T-helper 2 cell treated with Interferon-gamma antibody and Interleukin-4, amounts not matched to agents 5 μg/mL and 100 μg/mL, for 36 hours (primary cell): ENCODE data around the gene GARIN5A.
"Not testable (repeated sequence)": the region's sequence is repeated elsewhere in the genome, so short reads cannot be mapped to it uniquely, and the experiment has no call there.

Experiments used
- DNase-seq: peaks from one replicate; pipeline ENCODE4 v3.0.0; 2021; ENCODE audit warnings: low spot score
- H3K27ac Mint-ChIP-seq: one replicate; pipeline ENCODE4 v1.8.0; 2021; ENCODE audit warnings: mild to moderate bottlenecking, mixed read lengths
- H3K27me3 Mint-ChIP-seq: one replicate; pipeline ENCODE4 v1.8.0; 2021; ENCODE audit warnings: low read depth, mixed read lengths
- H3K36me3 Mint-ChIP-seq: one replicate; pipeline ENCODE4 v1.8.0; 2021; ENCODE audit warnings: low read depth, mixed read lengths
- H3K4me1 Mint-ChIP-seq: one replicate; pipeline ENCODE4 v1.8.0; 2021; ENCODE audit warnings: low read depth, mixed read lengths
- H3K4me3 Mint-ChIP-seq: one replicate; pipeline ENCODE4 v1.8.0; 2022; ENCODE audit warnings: mild to moderate bottlenecking, moderate library complexity, mixed read lengths
- H3K9me3 Mint-ChIP-seq: one replicate; pipeline ENCODE4 v1.8.0; 2021; ENCODE audit warnings: mixed read lengths

Gene GARIN5A

DNA sequence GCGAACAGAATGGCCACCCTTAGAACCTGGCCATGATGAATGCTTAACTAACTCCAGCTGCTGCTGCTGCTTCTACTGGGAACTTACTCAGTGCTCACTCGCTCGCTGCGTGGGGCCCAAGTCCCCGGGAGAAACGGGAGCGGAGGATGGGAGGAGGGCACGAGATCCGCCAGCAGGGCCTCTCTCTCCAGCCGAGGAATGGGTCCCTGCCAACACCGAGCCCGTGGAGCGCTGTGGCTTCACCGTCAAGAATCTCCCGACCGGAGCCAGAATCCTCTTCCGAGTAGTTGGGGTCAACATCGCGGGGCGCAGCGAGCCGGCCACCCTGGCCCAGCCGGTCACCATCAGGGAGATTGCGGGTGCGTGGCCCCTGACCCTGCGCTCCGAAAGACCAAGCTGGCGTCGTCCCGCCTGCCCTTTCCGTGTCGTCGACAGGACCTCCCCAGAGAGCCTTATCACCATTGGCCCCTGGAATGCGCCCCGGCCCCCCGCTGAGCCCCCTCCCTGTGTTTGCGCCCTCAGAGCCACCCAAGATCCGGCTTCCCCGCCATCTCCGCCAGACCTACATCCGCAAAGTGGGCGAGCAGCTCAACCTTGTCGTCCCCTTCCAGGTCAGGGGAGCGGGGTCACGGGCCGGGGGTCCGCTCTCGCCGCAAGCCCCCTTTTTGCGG is 18.1 kb downstream of the GARIN5A start:
- no peaks in the 10 kb centered on the region for H3K36me3 Mint-ChIP-seq
- no peak for DNase-seq
- no peaks in the 10 kb centered on the region for H3K27me3 Mint-ChIP-seq
- no peak overlapping the region for H3K4me3 Mint-ChIP-seq
- H3K9me3 Mint-ChIP-seq, result no peaks in the 10 kb centered on the region
- no peak overlapping the region for H3K27ac Mint-ChIP-seq
- H3K4me1 Mint-ChIP-seq, result peaks cover 16% of the 10 kb centered on the region

DNA sequence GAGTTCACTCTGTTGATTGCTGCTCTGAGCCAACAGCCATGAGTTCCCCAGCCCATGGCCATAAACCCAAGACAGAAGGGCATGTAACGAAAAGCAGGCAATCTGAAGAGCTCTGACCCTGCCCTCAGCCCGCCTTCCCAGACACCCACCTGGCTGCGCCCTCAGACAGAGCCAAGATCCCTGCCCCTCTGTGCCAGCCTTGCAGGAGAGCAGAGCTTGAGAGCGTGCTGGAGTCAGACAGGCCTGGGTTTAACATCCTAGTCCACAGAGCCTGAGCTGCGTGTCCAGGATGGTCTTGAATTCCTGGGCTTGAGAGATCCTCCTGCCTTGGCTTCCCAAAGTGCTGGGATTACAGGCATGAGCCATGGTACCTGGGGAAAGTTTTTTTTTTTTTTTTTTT is 19.3 kb downstream of the GARIN5A start:
- DNase-seq, result no peak
- Mint-ChIP-seq H3K4me1 (peaks cover 13% of the 10 kb centered on the region), H3K36me3 (no peaks in the 10 kb centered on the region), H3K9me3 (no peaks in the 10 kb centered on the region), H3K27ac (no peak overlapping the region), H3K4me3 (no peak overlapping the region), H3K27me3 (no peaks in the 10 kb centered on the region)

DNA sequence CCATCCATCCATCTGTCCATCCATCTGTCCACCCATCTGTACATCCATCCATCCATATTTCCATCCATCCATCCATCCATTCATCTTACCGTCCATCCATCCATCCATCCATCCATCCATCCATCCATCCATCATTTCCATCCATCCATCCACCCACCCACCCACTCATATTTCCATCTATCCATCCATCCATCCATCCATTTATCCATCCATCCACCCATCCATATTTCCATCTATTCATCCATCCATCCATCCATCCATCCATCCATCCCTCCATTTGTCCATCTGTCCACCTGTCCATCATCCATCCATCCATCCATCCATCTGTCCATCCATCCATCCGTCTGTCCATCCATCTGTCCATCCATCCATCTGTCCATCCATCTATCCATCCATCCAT is 20.7 kb downstream of the GARIN5A start:
- Mint-ChIP-seq H3K27ac (no peak overlapping the region), H3K36me3 (no peaks in the 10 kb centered on the region)

DNA sequence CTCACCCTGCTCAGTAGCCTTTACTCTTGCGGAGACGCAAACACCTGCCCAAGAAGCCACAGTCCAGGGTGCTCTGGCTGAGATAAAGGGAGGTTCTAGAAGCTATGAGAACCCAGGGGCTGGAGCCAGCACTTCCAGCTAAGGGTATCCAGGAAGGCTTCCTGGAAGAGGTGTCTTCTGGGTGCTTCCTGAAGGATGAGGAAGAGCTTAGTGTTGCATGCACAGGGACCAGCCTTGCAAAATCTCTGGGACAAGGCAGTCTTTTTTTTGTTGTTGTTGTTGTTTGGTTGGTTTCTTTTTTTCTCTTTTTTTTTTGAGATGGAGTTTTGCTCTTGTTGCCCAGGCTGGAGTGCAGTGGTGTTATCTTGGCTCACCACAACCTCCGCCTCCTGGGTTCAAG is 23.4 kb downstream of the GARIN5A start:
- DNase-seq, result no peak
- H3K27me3 Mint-ChIP-seq, result no peaks in the 10 kb centered on the region
- H3K4me3 Mint-ChIP-seq, result no peak overlapping the region
- H3K27ac Mint-ChIP-seq, result no peak overlapping the region
- no peaks in the 10 kb centered on the region for H3K9me3 Mint-ChIP-seq
- no peaks in the 10 kb centered on the region for H3K4me1 Mint-ChIP-seq
- no peaks in the 10 kb centered on the region for H3K36me3 Mint-ChIP-seq

More for the DNA sequence above, 20.7 kb downstream of the GARIN5A start:
- H3K4me1 Mint-ChIP-seq, result peaks cover 8% of the 10 kb centered on the region
- no peak overlapping the region for H3K4me3 Mint-ChIP-seq
- no peak for DNase-seq
- H3K9me3 Mint-ChIP-seq, result no peaks in the 10 kb centered on the region
- H3K27me3 Mint-ChIP-seq, result no peaks in the 10 kb centered on the region

DNA sequence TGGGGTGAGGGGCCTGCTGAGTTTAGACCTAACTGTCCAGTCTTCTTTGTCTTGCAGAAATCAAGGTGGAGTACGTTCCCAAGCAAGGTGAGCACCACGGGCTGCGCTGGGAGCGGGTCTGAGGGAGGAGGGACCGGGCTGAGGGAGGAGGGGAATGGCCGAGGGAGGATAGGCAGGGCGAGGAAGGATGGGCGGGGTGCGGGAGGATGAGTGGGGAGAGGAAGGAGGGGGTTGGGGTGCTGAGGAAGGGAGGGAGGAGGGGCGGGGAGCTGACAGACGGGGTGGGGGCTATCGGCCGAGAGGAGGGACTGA is 25.5 kb downstream of the GARIN5A start:
- Mint-ChIP-seq H3K27ac (no peak overlapping the region), H3K36me3 (no peaks in the 10 kb centered on the region), H3K4me1 (no peaks in the 10 kb centered on the region), H3K9me3 (no peaks in the 10 kb centered on the region), H3K27me3 (no peaks in the 10 kb centered on the region), H3K4me3 (no peak overlapping the region)
- no peak for DNase-seq

DNA sequence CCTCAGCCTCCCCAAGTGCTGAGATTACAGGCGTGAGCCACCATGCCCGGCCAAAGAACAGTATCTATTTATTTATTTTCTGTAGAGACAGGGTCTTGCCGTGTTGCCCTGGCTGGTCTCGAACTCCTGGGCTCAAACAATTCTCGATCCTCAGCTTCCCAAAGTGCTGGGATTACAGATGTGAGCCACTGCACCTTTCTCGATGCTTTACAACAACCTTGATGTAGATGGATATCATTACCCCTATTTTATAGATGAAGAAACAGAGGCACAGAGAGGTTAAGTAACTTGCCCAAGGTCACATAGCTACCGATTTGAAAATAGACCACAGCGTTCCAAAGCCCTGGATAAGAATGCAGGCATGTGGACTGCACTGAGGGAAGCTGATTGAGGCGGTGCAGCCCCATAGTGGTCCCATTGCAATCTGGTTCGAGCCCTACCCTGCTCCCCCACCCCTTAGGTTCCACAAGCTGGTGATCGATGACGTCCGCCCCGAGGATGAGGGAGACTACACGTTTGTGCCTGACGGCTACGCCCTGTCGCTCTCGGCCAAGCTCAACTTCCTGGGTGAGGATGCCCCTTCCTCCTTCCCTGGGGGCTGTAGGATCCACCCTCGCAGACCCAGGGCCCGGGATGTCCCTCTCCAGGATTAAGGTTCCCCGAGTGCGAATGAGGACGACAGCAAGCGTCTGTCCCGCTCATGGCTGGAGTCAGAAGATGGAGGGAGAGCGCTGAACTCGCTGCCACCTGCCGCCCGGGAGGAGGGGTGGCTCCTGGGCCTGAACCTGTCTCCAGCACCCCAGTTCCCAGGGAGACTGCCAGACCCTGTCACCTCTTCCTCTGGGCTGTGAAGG is 26.1 kb downstream of the GARIN5A start:
- H3K9me3 Mint-ChIP-seq, result no peaks in the 10 kb centered on the region
- no peak overlapping the region for H3K27ac Mint-ChIP-seq
- no peak overlapping the region for H3K4me3 Mint-ChIP-seq
- H3K36me3 Mint-ChIP-seq, result no peaks in the 10 kb centered on the region
- DNase-seq, result no peak
- no peaks in the 10 kb centered on the region for H3K27me3 Mint-ChIP-seq
- no peaks in the 10 kb centered on the region for H3K4me1 Mint-ChIP-seq

DNA sequence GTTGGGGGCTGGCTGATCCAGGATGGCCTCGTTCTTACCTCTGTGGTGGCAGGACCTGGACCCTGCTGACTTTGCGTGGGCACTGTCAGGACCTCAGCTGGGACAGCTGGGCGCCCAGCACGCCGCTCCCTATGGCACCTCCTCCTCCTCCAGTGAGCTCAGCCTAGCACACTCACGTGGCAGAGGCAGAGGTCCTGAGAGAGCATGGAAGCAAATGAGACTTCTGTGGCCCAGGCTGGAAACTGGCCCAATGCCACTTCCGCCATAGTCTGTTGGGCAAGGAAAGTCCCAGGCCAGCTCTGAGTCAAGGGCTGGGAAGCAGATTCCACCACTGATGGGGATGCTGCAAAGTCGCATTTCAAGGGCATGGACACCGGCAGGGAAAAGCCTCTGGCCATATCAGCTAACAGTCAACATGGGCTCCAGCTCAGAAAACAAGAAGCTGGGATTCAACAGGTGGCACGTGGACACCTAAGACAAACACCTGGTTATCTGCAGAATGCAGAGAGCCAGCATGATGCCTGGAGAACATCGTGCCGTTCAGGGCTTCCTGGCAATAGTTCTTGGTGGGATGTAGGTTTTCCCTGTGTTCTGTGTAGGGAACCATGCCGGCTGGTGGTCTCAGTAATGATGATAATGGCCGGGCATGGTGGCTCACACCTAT is 27.3 kb downstream of the GARIN5A start:
- Mint-ChIP-seq H3K27me3 (no peaks in the 10 kb centered on the region), H3K4me1 (no peaks in the 10 kb centered on the region), H3K27ac (no peak overlapping the region), H3K4me3 (no peak overlapping the region), H3K36me3 (no peaks in the 10 kb centered on the region), H3K9me3 (no peaks in the 10 kb centered on the region)
- DNase-seq, result no peak

DNA sequence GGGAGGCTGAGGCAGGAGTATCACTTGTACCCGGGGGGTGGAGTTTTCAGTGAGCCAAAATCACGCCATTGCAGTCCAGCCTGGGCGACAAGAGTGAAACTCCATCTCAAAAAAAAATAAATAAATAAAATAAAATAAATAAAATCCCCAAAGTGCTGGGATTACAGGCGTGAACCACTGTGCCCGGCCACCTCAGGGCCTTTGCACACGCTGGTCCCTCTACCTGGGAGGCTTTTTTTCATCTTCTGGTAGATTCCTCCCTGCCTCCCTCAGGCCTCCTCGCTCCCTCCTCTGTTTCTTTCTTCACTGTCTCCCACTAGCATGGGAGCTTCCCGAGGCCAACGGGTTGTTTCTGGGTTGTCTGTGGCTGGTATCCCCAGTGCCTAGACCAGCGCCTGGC is 28.9 kb downstream of the GARIN5A start:
- Mint-ChIP-seq H3K4me1 (no peaks in the 10 kb centered on the region), H3K36me3 (no peaks in the 10 kb centered on the region), H3K4me3 (no peak overlapping the region), H3K27me3 (no peaks in the 10 kb centered on the region), H3K9me3 (no peaks in the 10 kb centered on the region), H3K27ac (no peak overlapping the region)
- DNase-seq, result no peak

DNA sequence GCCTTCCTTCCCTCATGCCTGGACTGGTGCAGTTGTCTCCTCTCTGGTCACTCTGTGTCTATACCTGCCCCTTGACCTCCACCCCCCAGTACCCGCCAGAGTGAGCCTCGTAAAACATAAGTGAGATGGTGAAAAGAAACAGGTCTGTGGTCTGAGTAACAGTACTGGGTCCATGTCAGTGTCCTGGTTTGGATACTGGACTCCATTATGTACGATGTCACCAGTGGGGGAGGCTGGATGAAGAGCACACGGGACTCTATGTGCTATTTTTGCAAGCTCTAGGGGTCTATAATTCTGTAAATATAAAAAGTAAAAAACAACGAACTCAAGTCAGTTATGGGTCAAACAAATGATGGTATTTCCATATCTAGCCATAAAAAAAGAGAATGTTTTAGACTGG is 29.6 kb downstream of the GARIN5A start:
- no peaks in the 10 kb centered on the region for H3K4me1 Mint-ChIP-seq
- H3K4me3 Mint-ChIP-seq, result no peak overlapping the region
- DNase-seq, result no peak
- no peaks in the 10 kb centered on the region for H3K9me3 Mint-ChIP-seq
- no peak overlapping the region for H3K27ac Mint-ChIP-seq
- no peaks in the 10 kb centered on the region for H3K27me3 Mint-ChIP-seq
- no peaks in the 10 kb centered on the region for H3K36me3 Mint-ChIP-seq

DNA sequence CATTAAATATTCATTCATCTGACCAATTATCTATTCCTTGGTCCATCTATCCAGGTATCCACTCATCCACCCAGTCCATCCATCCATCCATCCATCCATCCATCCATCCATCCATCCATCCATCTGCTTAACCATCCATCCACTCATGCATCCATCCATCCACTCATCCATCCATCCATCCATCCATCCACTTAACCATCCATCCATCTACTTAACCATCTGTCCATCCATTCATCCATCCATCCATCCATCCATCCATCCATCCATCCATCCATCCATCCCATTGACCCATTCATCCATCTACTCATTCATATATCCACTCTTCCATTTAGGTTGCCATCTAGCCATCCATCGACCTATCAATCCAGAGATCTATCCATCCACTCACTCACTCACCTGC is 32.6 kb downstream of the GARIN5A start:
- Mint-ChIP-seq H3K9me3 (no peaks in the 10 kb centered on the region), H3K27me3 (no peaks in the 10 kb centered on the region), H3K27ac (no peak overlapping the region), H3K4me1 (no peaks in the 10 kb centered on the region), H3K36me3 (no peaks in the 10 kb centered on the region), H3K4me3 (no peak overlapping the region)
- no peak for DNase-seq

DNA sequence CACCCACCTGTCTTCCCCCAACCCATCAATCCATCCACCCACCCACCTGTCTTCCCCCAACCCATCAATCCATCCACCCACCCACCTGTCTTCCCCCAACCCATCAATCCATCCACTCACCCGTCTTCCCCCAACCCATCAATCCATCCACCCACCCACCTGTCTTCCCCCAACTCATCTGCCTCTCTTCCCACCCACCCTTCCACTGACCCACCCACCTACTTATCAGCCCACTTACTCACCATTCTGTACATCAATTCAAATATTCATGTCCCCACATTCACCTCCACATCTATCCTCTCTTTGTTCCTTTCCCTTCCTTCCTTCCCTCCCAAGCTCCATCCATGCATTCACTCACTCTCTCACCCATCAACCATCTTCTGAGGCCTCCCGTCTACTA is 37.5 kb downstream of the GARIN5A start:
- H3K4me3 Mint-ChIP-seq, H3K27me3 Mint-ChIP-seq, DNase-seq, H3K36me3 Mint-ChIP-seq, H3K27ac Mint-ChIP-seq, H3K9me3 Mint-ChIP-seq, H3K4me1 Mint-ChIP-seq: not testable (repeated sequence)

DNA sequence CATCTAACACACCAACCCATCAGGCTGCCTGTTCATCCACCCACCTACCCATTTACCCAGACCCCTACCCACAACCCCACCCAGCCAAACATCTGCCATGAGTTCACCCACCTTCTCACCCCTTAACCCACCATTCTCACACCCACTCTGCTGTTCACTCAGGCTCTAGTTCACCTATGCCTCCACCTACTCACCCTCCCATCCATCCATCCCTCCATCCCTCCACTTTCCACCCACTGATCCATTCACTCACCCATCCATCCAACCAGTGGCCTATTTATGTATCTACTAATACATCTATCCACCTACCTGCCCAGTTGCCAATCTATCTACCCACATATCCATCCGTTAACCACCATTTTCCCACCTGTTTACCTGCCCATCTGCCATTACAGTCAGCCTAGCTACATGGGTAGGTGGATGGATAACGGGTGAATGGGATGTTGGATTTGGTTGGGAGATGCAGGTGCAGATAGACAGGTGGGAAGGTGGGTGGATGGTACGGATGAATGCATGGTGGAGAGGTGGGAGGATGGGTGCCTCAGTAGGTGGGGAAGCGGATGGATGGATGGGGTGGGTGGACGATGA is 38.7 kb downstream of the GARIN5A start:
- Mint-ChIP-seq H3K4me3 (no peak overlapping the region), H3K36me3 (no peaks in the 10 kb centered on the region), H3K4me1 (no peaks in the 10 kb centered on the region), H3K27me3 (peaks cover 14% of the 10 kb centered on the region), H3K27ac (no peak overlapping the region), H3K9me3 (no peaks in the 10 kb centered on the region)
- DNase-seq, result no peak

DNA sequence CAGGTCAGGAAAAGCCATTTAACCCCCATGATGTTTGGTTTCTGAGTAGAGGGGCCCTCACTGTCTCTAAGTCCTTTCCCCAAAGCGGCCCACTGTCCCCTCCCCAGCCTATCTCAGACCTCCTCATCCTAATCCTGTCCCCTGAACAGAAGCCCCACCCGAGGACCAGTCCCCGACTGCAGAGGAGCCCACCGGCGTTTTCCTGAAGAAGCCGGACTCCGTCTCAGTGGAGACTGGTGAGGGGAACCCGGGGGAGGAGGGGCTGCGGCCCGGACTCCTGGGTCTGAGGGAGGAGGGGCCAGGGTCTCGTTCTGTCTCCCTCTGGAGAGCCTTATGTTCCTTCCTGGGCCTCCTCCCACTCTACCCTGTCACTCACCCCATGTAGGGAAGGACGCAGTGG is 41.0 kb downstream of the GARIN5A start:
- H3K27me3 Mint-ChIP-seq, result peaks cover 21% of the 10 kb centered on the region
- H3K4me1 Mint-ChIP-seq, result peaks cover 10% of the 10 kb centered on the region
- DNase-seq, result no peak
- H3K27ac Mint-ChIP-seq, result no peak overlapping the region
- H3K4me3 Mint-ChIP-seq, result no peak overlapping the region
- no peaks in the 10 kb centered on the region for H3K36me3 Mint-ChIP-seq
- H3K9me3 Mint-ChIP-seq, result no peaks in the 10 kb centered on the region

DNA sequence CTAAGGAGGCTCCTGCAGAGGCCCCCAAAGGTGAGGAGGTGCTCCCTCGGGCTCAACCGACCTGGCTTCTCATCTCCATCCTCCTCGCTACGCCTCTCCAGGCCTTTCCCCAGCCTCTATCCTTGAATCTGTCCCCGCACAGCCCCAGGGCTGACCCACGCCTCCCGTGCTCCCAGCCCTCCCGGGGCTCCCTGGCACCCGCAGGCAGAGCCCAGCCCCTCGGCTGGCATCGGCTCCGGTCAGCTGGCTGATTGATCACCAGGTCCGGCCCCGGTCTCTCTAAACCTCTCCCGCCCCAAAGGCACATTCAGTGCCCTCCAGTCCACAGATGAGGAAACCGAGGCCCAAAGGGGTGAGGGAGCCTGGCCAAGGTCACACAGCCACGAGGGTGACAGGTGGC is 41.4 kb downstream of the GARIN5A start:
- DNase-seq, result no peak
- Mint-ChIP-seq H3K27me3 (peaks cover 23% of the 10 kb centered on the region), H3K9me3 (no peaks in the 10 kb centered on the region), H3K4me3 (no peak overlapping the region), H3K27ac (no peak overlapping the region), H3K4me1 (peaks cover 10% of the 10 kb centered on the region), H3K36me3 (no peaks in the 10 kb centered on the region)
